ENCODE data around the gene UBFD1. TPM values are rescaled to one million over a fixed set of nuclear protein-coding genes. Genes with fewer than 3 reads are reported as not detected.
A peak's percentile ranks its signal among the peaks of the same experiment; 100 is the strongest.

The UBFD1 gene
- total RNA-seq, 2 experiments from 2014 or later = 53.7 to 59.5 TPM

DNA sequence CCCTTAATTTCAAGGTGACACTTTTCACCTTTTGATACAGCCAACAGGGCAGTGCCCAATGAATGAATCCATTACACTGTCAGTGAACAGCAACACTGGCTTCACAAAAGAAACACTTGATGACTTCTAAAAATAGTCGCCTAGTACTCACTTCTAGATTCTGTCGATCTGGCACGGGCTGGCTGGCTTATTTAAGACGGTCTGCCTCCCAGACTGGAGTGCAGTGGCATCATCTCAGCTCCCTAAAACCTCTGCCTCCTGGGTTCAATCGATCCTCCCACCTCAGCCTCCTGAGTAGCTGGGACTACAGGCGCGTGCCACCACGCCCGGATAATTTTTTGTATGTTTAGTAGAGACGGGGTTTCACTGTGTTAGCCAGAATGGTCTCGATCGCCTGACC is 36.7 kb downstream of the UBFD1 start:
- CTCF ChIA-PET = no interaction called here
- no peak for TF ChIP-seq CTCF (IDR thresholded peaks at IDR 0.05)
- peaks cover 37% of the 10 kb centered on the region for H3K36me3 Mint-ChIP-seq (ENCODE audit: low read depth)

DNA sequence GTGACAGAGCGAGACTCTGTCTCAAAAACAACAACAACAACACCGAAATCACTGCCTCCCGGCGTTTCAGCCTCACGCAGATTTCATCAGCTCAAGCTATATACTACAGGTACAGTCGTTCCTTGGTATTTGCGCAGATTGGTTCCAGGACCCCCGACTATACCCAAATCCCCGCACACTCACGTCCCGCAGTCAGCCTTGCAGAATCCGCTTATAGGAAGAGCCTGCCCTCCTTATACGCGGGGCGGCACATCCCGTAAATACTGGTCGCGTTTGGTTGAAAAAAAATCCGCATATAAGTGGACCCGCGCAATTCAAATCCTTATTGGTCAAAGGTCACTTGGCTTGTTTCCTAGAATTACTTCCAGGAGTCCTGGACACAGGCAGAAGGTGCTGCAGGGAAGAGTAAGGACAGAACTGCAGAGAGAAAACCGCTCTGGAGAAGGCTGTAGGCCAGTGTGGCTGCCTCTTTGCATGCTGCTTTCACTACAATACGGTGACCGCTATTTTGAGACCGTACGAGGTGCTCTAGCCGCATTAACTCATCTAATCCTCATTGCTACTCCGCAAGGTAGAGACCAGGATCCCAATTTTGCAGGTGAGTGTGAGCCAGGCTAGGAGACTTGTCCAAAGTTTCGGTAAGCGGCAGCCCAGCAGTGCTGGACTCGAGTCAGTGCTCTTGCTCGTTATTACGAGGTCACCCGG is 37.9 kb downstream of the UBFD1 start:
- intact Hi-C loops (cut with DNase I, micrococcal nuclease) = loop anchor here in 1 of 2 experiments (2.0 kb wide), 1 partner anchor 143 kb away; the partner anchor contains the start of gene COG7
- ATAC-seq (ENCODE audit: poor library complexity) (no peak), DNase-seq (peak in 1 of 14 experiments; percentile 18)
- Mint-ChIP-seq H3K36me3 (ENCODE audit: low read depth) (peaks cover 28% of the 10 kb centered on the region), H3K9me3 (no peaks in the 10 kb centered on the region), H3K27me3 (no peaks in the 10 kb centered on the region), H3K27ac (peak overlapping the region; percentile 73), H3K4me1 (ENCODE audit: low read depth) (peaks cover 35% of the 10 kb centered on the region), H3K4me3 (peak overlapping the region; percentile 87)
- H3K9me3 ChIP-seq (ENCODE audit: control insufficient read depth in 1 of 2, insufficient read depth in 1 of 2, low read length in 2 of 2) = no peaks in the 10 kb centered on the region
- H3K4me3 ChIP-seq (ENCODE audit: low read length) = peak overlapping the region; percentile 76
- H3K27me3 ChIP-seq (ENCODE audit: control insufficient read depth in 1 of 2, insufficient read depth in 2 of 2, low read length in 2 of 2) = no peaks in the 10 kb centered on the region
- H3K27ac ChIP-seq (ENCODE audit: low read depth in 1 of 2, low read length in 2 of 2) = peak overlapping the region in 1 of 2 donors; percentile 54
- CTCF ChIA-PET = interaction anchor here (1.7 kb wide), 1 partner anchor 45 kb away, joined by 7 read pairs; the partner anchor contains the start of genes DCTN5 and PALB2
- H3K36me3 ChIP-seq (ENCODE audit: insufficient read depth, low read length) = peaks cover 27% of the 10 kb centered on the region
- TF ChIP-seq CTCF (IDR thresholded peaks at IDR 0.05) = no peak
- peaks cover 33% of the 10 kb centered on the region for H3K4me1 ChIP-seq (ENCODE audit: insufficient read depth, low read length)
- POLR2A ChIA-PET = no interaction called here

More for the DNA sequence above, 36.7 kb downstream of the UBFD1 start:
- peaks cover 33% of the 10 kb centered on the region for H3K4me1 ChIP-seq (ENCODE audit: insufficient read depth, low read length)
- H3K36me3 ChIP-seq (ENCODE audit: insufficient read depth, low read length) = peaks cover 34% of the 10 kb centered on the region
- no peaks in the 10 kb centered on the region for H3K9me3 ChIP-seq (ENCODE audit: control insufficient read depth in 1 of 2, insufficient read depth in 1 of 2, low read length in 2 of 2)
- DNase-seq (no peak), ATAC-seq (ENCODE audit: poor library complexity) (no peak)
- peaks cover 35% of the 10 kb centered on the region for H3K4me1 Mint-ChIP-seq (ENCODE audit: low read depth)
- POLR2A ChIA-PET = no interaction called here
- no peak overlapping the region for H3K27ac ChIP-seq (ENCODE audit: low read depth in 1 of 2, low read length in 2 of 2)
- H3K4me3 Mint-ChIP-seq = peak overlapping the region; percentile 11
- H3K27me3 ChIP-seq (ENCODE audit: control insufficient read depth in 1 of 2, insufficient read depth in 2 of 2, low read length in 2 of 2) = no peaks in the 10 kb centered on the region
- no peak overlapping the region for H3K27ac Mint-ChIP-seq
- intact Hi-C loops (cut with DNase I, micrococcal nuclease) = loop anchor here in 1 of 2 experiments (2.0 kb wide), 1 partner anchor 141 kb away; the partner anchor contains the start of gene COG7
- no peaks in the 10 kb centered on the region for H3K27me3 Mint-ChIP-seq
- H3K9me3 Mint-ChIP-seq = no peaks in the 10 kb centered on the region
- no peak overlapping the region for H3K4me3 ChIP-seq (ENCODE audit: low read length)

GRCh38 chr16:23595951-23596720 is 38.6 kb downstream of the UBFD1 start, which contains the start of gene NDUFAB1:
Gene NDUFAB1 (minus strand): TSS chr16:23596316. CDS start chr16:23596290, 26 bp downstream.
- ATAC-seq (ENCODE audit: poor library complexity) = peak; percentile 99

More at GRCh38 chr16:23595951-23596720, 38.6 kb downstream of the UBFD1 start, which contains the start of gene NDUFAB1:
- peaks cover 22% of the 10 kb centered on the region for H3K36me3 ChIP-seq (ENCODE audit: insufficient read depth, low read length)
- POLR2A ChIA-PET = interaction anchor here (1.2 to 1.5 kb wide), 3 partner anchors 30 to 45 kb away, joined by 3 to 6 read pairs (median 4); partner anchors contain the start of genes DCTN5, EARS2, PALB2 and UBFD1
- H3K9me3 ChIP-seq (ENCODE audit: control insufficient read depth in 1 of 2, insufficient read depth in 1 of 2, low read length in 2 of 2) = no peaks in the 10 kb centered on the region
- CTCF ChIA-PET = interaction anchor here (0.7 to 1.7 kb wide), 7 partner anchors 14 to 143 kb away, joined by 3 to 13 read pairs (median 3); partner anchors contain the start of genes COG7, DCTN5, EARS2 and PALB2
- Mint-ChIP-seq H3K27me3 (no peaks in the 10 kb centered on the region), H3K4me3 (peak within 1 kb of the TSS; percentile 87), H3K36me3 (ENCODE audit: low read depth) (peaks cover 21% of the 10 kb centered on the region), H3K4me1 (ENCODE audit: low read depth) (peaks cover 35% of the 10 kb centered on the region), H3K27ac (peak within 1 kb of the TSS; percentile 73), H3K9me3 (no peaks in the 10 kb centered on the region)
- peak; percentile 99 for TF ChIP-seq CTCF (IDR thresholded peaks at IDR 0.05)
- no peaks in the 10 kb centered on the region for H3K27me3 ChIP-seq (ENCODE audit: control insufficient read depth in 1 of 2, insufficient read depth in 2 of 2, low read length in 2 of 2)
- DNase-seq = peak; percentile 81 to 95 (median 90)
- intact Hi-C loops (cut with DNase I, micrococcal nuclease) = loop anchor here (1.0 to 2.0 kb wide), 4 partner anchors 39 to 143 kb away; partner anchors contain the start of genes EARS2 (in 2 of the 2), UBFD1 (in 2 of the 2), COG7 (in 1 of the 2) and DCTN5 (in 1 of the 2)
- H3K4me3 ChIP-seq (ENCODE audit: low read length) = peak within 1 kb of the TSS; percentile 76
- peaks cover 33% of the 10 kb centered on the region for H3K4me1 ChIP-seq (ENCODE audit: insufficient read depth, low read length)
- peak within 1 kb of the TSS; percentile 54 to 59 for H3K27ac ChIP-seq (ENCODE audit: low read depth in 1 of 2, low read length in 2 of 2)

Measured in CD4-positive, alpha-beta T cell (primary cell).